Neural cell (in vitro differentiated cells): ENCODE data around the gene TMEM123. TPM values are rescaled to one million over a fixed set of nuclear protein-coding genes. Genes with fewer than 3 reads are reported as not detected.

ENCODE experiments used
- H2AFZ ChIP-seq: fragments of 200-600, 300-800 bp; sonication (generic), shearing (Covaris generic); 2 replicates; pipeline ENCODE4 v1.6.0; 2014; ENCODE audit warnings: low read depth, mild to moderate bottlenecking, antibody characterized with exemption, low read length, moderate library complexity
- H3F3A ChIP-seq: fragments of 200-600 bp; shearing (Covaris generic); 2 replicates; pipeline ENCODE4 v1.6.1; 2016; ENCODE audit warnings: mild to moderate bottlenecking, moderate library complexity, mixed read lengths, antibody characterized with exemption, low read length; ENCODE audit not compliant: insufficient read depth, poor library complexity, severe bottlenecking
- H3K27ac ChIP-seq: fragments of 200-600, 300-800 bp; sonication (generic), shearing (Covaris generic); 2 replicates; pipeline ENCODE4 v1.5.1; 2014; ENCODE audit warnings: mild to moderate bottlenecking, low read length, moderate library complexity
- H3K27me3 ChIP-seq: fragments of 300-800, 200-600 bp; sonication (generic), shearing (Covaris generic); 2 replicates; pipeline ENCODE4 v1.6.0; 2014; ENCODE audit warnings: mild to moderate bottlenecking, low read depth, low read length, moderate library complexity; ENCODE audit not compliant: insufficient read depth
- H3K36me3 ChIP-seq: fragments of 300-800, 200-600 bp; sonication (generic), shearing (Covaris generic); 2 replicates; pipeline ENCODE4 v1.5.1; 2014; ENCODE audit warnings: mild to moderate bottlenecking, antibody characterized with exemption, low read length, moderate library complexity; ENCODE audit not compliant: insufficient read depth
- H3K4me2 ChIP-seq: fragments of 300-800, 200-600 bp; sonication (generic), shearing (Covaris generic); 2 replicates; pipeline ENCODE4 v1.6.0; 2014; ENCODE audit warnings: mild to moderate bottlenecking, low read length
- H3K4me3 ChIP-seq: fragments of 300-800, 200-600 bp; sonication (generic), shearing (Covaris generic); 2 replicates; pipeline ENCODE4 v1.5.1; 2014; ENCODE audit warnings: mild to moderate bottlenecking, low read length, moderate library complexity
- H3K79me2 ChIP-seq: fragments of 200-600 bp; shearing (Covaris generic); replicated peaks from 2 replicates; pipeline ENCODE4 v1.6.0; 2014; ENCODE audit warnings: mild to moderate bottlenecking, low read length, moderate library complexity; ENCODE audit not compliant: insufficient read depth
- H3K9ac ChIP-seq: fragments of 300-800, 200-600 bp; sonication (generic), shearing (Covaris generic); 2 replicates; pipeline ENCODE4 v1.6.1; 2016; ENCODE audit warnings: mild to moderate bottlenecking, low read length, mixed read lengths
- H3K9me2 ChIP-seq: fragments of 200-600 bp; shearing (Covaris generic); 2 replicates; pipeline ENCODE4 v1.6.1; 2016; ENCODE audit warnings: mild to moderate bottlenecking, low read length, mixed read lengths; ENCODE audit not compliant: insufficient read depth
- H3K9me3 ChIP-seq: fragments of 200-600, 300-800 bp; sonication (generic), shearing (Covaris generic); 2 replicates; pipeline ENCODE4 v1.6.1; 2016; ENCODE audit warnings: mild to moderate bottlenecking, mixed run types, low read length, moderate library complexity, mixed read lengths
- H4K20me1 ChIP-seq: fragments of 200-600 bp; shearing (Covaris generic); 2 replicates; pipeline ENCODE4 v1.6.1; 2016; ENCODE audit warnings: mild to moderate bottlenecking, mixed run types; ENCODE audit not compliant: insufficient read depth
- EP300 ChIP-seq: fragments of 450-650 bp; conservative IDR thresholded peaks from 2 replicates; pipeline ENCODE4 v1.6.1; 2014; ENCODE audit warnings: antibody characterized with exemption, mild to moderate bottlenecking, moderate library complexity; ENCODE audit not compliant: poor library complexity, severe bottlenecking
- EZH2 ChIP-seq: fragments of 200-600, 300-800 bp; shearing (Covaris generic), sonication (generic); IDR thresholded peaks from 2 replicates; pipeline ENCODE4 v1.6.1; 2014; ENCODE audit warnings: antibody characterized with exemption, low read length, borderline replicate concordance, mild to moderate bottlenecking; ENCODE audit not compliant: insufficient read depth, poor library complexity, severe bottlenecking
- MXI1 ChIP-seq: fragments of 450-650 bp; conservative IDR thresholded peaks from 2 replicates; pipeline ENCODE4 v1.6.1; 2014; ENCODE audit warnings: antibody characterized with exemption, mild to moderate bottlenecking; ENCODE audit not compliant: poor library complexity, severe bottlenecking
- POLR2AphosphoS5 ChIP-seq: IDR thresholded peaks from 2 replicates; pipeline ENCODE4 v1.6.1; 2012
- RAD21 ChIP-seq: fragments of 450-650 bp; conservative IDR thresholded peaks from 2 replicates; pipeline ENCODE4 v1.6.1; 2014; ENCODE audit warnings: antibody characterized with exemption, mild to moderate bottlenecking, moderate library complexity
- SMC3 ChIP-seq: fragments of 450-650 bp; conservative IDR thresholded peaks from 2 replicates; pipeline ENCODE4 v1.6.1; 2014; ENCODE audit warnings: antibody characterized with exemption, mild to moderate bottlenecking, moderate library complexity; ENCODE audit not compliant: poor library complexity
- TAF1 ChIP-seq: IDR thresholded peaks from 2 replicates; pipeline ENCODE4 v1.6.1; 2012; ENCODE audit warnings: low read depth
- polyA plus RNA-seq: library from polyadenylated mRNA; depleted of rRNA; stranded (reverse); fragments of >200 nt; gene quantifications from 2 replicates; pipeline ENCODE4 v1.2.3, GENCODE V29; 2014
- TF ChIP-seq, protein P1 (sequence below): fragments of 450-650 bp; IDR thresholded peaks from 2 replicates; pipeline ENCODE4 v1.5.1; 2014; ENCODE audit warnings: antibody characterized with exemption, mild to moderate bottlenecking, moderate library complexity; ENCODE audit not compliant: poor library complexity, severe bottlenecking
- TF ChIP-seq, protein P2 (sequence below): IDR thresholded peaks from 2 replicates; pipeline ENCODE4 v1.6.1; 2012; ENCODE audit warnings: borderline replicate concordance

Gene TMEM123
- polyA plus RNA-seq, 1 donor from 2014 or later = 7.7 TPM

- H3K9me2 ChIP-seq = no peaks in the 10 kb centered on the region
- peaks cover 3% of the 10 kb centered on the region for H3F3A ChIP-seq
- H3K79me2 ChIP-seq = peaks cover 33% of the 10 kb centered on the region
- H3K9ac ChIP-seq = no peak overlapping the region
- H3K27ac ChIP-seq = no peak overlapping the region
- H3K36me3 ChIP-seq = no peaks in the 10 kb centered on the region
- no peaks in the 10 kb centered on the region for H4K20me1 ChIP-seq
- H3K9me3 ChIP-seq = no peaks in the 10 kb centered on the region
- H3K27me3 ChIP-seq = no peaks in the 10 kb centered on the region
- no peak overlapping the region for H3K4me3 ChIP-seq
- H3K4me2 ChIP-seq = no peak overlapping the region
- no peak overlapping the region for H2AFZ ChIP-seq
- TF ChIP-seq POLR2AphosphoS5 = no peak
- TF ChIP-seq TAF1 = no peak
- no peak for TF ChIP-seq SMC3
Measured at GRCh38 chr11:102419181-102419580, 33.4 kb downstream of the TMEM123 start.

- Histone ChIP-seq H3K27ac (no peak overlapping the region), H3K4me3 (no peak overlapping the region), H3F3A (peaks cover 3% of the 10 kb centered on the region), H3K4me2 (no peak overlapping the region), H3K9me2 (no peaks in the 10 kb centered on the region), H3K27me3 (no peaks in the 10 kb centered on the region), H3K9ac (no peak overlapping the region), H2AFZ (no peak overlapping the region), H3K9me3 (no peaks in the 10 kb centered on the region), H3K79me2 (peaks cover 33% of the 10 kb centered on the region), H3K36me3 (no peaks in the 10 kb centered on the region), H4K20me1 (no peaks in the 10 kb centered on the region)
- TF ChIP-seq SMC3 = no peak
- TF ChIP-seq, protein P1, sequence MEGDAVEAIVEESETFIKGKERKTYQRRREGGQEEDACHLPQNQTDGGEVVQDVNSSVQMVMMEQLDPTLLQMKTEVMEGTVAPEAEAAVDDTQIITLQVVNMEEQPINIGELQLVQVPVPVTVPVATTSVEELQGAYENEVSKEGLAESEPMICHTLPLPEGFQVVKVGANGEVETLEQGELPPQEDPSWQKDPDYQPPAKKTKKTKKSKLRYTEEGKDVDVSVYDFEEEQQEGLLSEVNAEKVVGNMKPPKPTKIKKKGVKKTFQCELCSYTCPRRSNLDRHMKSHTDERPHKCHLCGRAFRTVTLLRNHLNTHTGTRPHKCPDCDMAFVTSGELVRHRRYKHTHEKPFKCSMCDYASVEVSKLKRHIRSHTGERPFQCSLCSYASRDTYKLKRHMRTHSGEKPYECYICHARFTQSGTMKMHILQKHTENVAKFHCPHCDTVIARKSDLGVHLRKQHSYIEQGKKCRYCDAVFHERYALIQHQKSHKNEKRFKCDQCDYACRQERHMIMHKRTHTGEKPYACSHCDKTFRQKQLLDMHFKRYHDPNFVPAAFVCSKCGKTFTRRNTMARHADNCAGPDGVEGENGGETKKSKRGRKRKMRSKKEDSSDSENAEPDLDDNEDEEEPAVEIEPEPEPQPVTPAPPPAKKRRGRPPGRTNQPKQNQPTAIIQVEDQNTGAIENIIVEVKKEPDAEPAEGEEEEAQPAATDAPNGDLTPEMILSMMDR = no peak
- no peak for TF ChIP-seq RAD21
- no peak for TF ChIP-seq EZH2
- TF ChIP-seq TAF1 = no peak
Measured at GRCh38 chr11:102416976-102417375, 35.6 kb downstream of the TMEM123 start.

GRCh38 chr11:102415304-102415916 lies 37.2 kb downstream of the TMEM123 start:
- Histone ChIP-seq H4K20me1 (no peaks in the 10 kb centered on the region), H3K9me2 (no peaks in the 10 kb centered on the region), H3K9me3 (no peaks in the 10 kb centered on the region), H3F3A (peaks cover 2% of the 10 kb centered on the region), H3K79me2 (peaks cover 33% of the 10 kb centered on the region), H3K27me3 (no peaks in the 10 kb centered on the region), H2AFZ (no peak overlapping the region), H3K27ac (no peak overlapping the region), H3K9ac (no peak overlapping the region), H3K4me3 (no peak overlapping the region), H3K36me3 (no peaks in the 10 kb centered on the region), H3K4me2 (no peak overlapping the region)
- TF ChIP-seq TAF1 (no peak), EZH2 (no peak), POLR2AphosphoS5 (no peak)

DNA sequence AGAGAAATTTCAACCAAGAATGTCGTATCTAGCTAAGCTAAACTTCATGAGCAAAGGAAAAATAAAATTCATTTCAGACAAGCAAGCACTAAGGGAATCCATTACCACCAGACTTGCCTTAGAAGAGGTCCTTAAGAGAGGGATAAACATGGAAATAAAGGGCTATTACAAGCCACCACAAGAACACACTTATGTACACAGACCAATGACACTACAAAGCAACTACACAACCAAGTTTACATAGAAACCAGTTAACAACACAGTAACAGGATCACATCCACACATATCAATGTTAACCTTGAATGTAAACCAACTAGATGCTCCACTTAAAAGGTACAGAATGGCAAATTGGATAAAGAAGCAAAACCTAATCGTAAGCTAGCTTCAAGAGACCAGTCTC lies 38.0 kb downstream of the TMEM123 start:
- Histone ChIP-seq H3K79me2 (peaks cover 33% of the 10 kb centered on the region), H3K27ac (no peak overlapping the region)
- TF ChIP-seq, protein P1 = no peak
- TF ChIP-seq, protein P2, sequence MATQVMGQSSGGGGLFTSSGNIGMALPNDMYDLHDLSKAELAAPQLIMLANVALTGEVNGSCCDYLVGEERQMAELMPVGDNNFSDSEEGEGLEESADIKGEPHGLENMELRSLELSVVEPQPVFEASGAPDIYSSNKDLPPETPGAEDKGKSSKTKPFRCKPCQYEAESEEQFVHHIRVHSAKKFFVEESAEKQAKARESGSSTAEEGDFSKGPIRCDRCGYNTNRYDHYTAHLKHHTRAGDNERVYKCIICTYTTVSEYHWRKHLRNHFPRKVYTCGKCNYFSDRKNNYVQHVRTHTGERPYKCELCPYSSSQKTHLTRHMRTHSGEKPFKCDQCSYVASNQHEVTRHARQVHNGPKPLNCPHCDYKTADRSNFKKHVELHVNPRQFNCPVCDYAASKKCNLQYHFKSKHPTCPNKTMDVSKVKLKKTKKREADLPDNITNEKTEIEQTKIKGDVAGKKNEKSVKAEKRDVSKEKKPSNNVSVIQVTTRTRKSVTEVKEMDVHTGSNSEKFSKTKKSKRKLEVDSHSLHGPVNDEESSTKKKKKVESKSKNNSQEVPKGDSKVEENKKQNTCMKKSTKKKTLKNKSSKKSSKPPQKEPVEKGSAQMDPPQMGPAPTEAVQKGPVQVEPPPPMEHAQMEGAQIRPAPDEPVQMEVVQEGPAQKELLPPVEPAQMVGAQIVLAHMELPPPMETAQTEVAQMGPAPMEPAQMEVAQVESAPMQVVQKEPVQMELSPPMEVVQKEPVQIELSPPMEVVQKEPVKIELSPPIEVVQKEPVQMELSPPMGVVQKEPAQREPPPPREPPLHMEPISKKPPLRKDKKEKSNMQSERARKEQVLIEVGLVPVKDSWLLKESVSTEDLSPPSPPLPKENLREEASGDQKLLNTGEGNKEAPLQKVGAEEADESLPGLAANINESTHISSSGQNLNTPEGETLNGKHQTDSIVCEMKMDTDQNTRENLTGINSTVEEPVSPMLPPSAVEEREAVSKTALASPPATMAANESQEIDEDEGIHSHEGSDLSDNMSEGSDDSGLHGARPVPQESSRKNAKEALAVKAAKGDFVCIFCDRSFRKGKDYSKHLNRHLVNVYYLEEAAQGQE = no peak
- TF ChIP-seq MXI1 (no peak), TAF1 (no peak), RAD21 (no peak), POLR2AphosphoS5 (no peak), EZH2 (no peak), SMC3 (no peak), EP300 (no peak)

More for the DNA sequence above, 38.0 kb downstream of the TMEM123 start:
- H3K9me2 ChIP-seq = no peaks in the 10 kb centered on the region
- no peaks in the 10 kb centered on the region for H3K27me3 ChIP-seq
- H2AFZ ChIP-seq = no peak overlapping the region
- H3K36me3 ChIP-seq = no peaks in the 10 kb centered on the region
- no peaks in the 10 kb centered on the region for H4K20me1 ChIP-seq
- no peaks in the 10 kb centered on the region for H3K9me3 ChIP-seq
- H3K9ac ChIP-seq = no peak overlapping the region
- H3K4me2 ChIP-seq = no peak overlapping the region
- H3K4me3 ChIP-seq = no peak overlapping the region
- no peaks in the 10 kb centered on the region for H3F3A ChIP-seq
